ENCODE data around the gene POLR2L. TPM values are rescaled to one million over a fixed set of nuclear protein-coding genes. Genes with fewer than 3 reads are reported as not detected.
A peak's percentile ranks its signal among the peaks of the same experiment; 100 is the strongest.

The POLR2L gene
- total RNA-seq, 4 donors from 2014 or later = 71.7 to 140 (median 110) TPM

- Histone ChIP-seq H3K36me3 (peaks cover 0 to 41% (median 7%) of the 10 kb centered on the region in 3 donors), H3K9me3 (no peaks in the 10 kb centered on the region), H3K4me3 (peak overlapping the region; percentile 69 to 95 (median 79)), H3K27me3 (peaks cover 0 to 4% of the 10 kb centered on the region in 2 donors), H3K27ac (peak overlapping the region; percentile 92 to 98 (median 94)), H3K4me1 (peaks cover 0 to 81% (median 53%) of the 10 kb centered on the region in 4 donors)
- DNase-seq (ENCODE audit: low spot score in 2 of 2) = no peak
- 1 to 5% methylated on average over 7 to 53 of the region's 53 CpGs for WGBS, 2 donors
- TF ChIP-seq EP300 (IDR thresholded peaks at IDR 0.05) = no peak
- TF ChIP-seq CTCF (IDR thresholded peaks at IDR 0.05) = no peak
- no peak for TF ChIP-seq POLR2A (IDR thresholded peaks at IDR 0.05)
These were observed 881 bp upstream of the POLR2L start for GRCh38 chr11:843086-843734.

GRCh38 chr11:841981-842369 is 354 bp downstream of the POLR2L start:
- Histone ChIP-seq H3K27ac (peak overlapping the region; percentile 92 to 98 (median 94)), H3K4me3 (peak overlapping the region; percentile 69 to 95 (median 79)), H3K27me3 (no peaks in the 10 kb centered on the region), H3K9me3 (no peaks in the 10 kb centered on the region), H3K4me1 (peaks cover 0 to 76% (median 47%) of the 10 kb centered on the region in 4 donors), H3K36me3 (peaks cover 0 to 43% (median 7%) of the 10 kb centered on the region in 3 donors)
- no peak for DNase-seq (ENCODE audit: low spot score in 2 of 2)
- TF ChIP-seq CTCF (IDR thresholded peaks at IDR 0.05) = no peak
- 0% methylated on average over 13 to 25 of the region's 27 CpGs for WGBS, 2 donors

- no peak for DNase-seq (ENCODE audit: low spot score in 2 of 2)
- Histone ChIP-seq H3K36me3 (peaks cover 0 to 55% (median 7%) of the 10 kb centered on the region in 3 donors), H3K27me3 (no peaks in the 10 kb centered on the region), H3K4me1 (peaks cover 0 to 74% (median 38%) of the 10 kb centered on the region in 4 donors), H3K27ac (peak overlapping the region in 3 of 4 donors; percentile 3 to 93 (median 55)), H3K4me3 (no peak overlapping the region), H3K9me3 (no peaks in the 10 kb centered on the region)
- TF ChIP-seq POLR2A (IDR thresholded peaks at IDR 0.05) (no peak), CTCF (IDR thresholded peaks at IDR 0.05) (no peak), EP300 (IDR thresholded peaks at IDR 0.05) (no peak)
- 74 to 77% methylated on average over 15 to 20 of the region's 25 CpGs for WGBS, 2 donors
These were observed 2.3 kb downstream of the POLR2L start for GRCh38 chr11:839875-840617.

- no peak for TF ChIP-seq EP300 (IDR thresholded peaks at IDR 0.05)
- TF ChIP-seq POLR2A (IDR thresholded peaks at IDR 0.05) = no peak
- TF ChIP-seq CTCF (IDR thresholded peaks at IDR 0.05) = no peak
- WGBS, 2 donors = 73 to 87% methylated on average over 3 to 4 of the region's 5 CpGs
- Histone ChIP-seq H3K36me3 (peaks cover 0 to 55% (median 7%) of the 10 kb centered on the region in 3 donors), H3K9me3 (no peaks in the 10 kb centered on the region), H3K4me3 (no peak overlapping the region), H3K27ac (peak overlapping the region in 1 of 4 donors; percentile 48), H3K27me3 (no peaks in the 10 kb centered on the region), H3K4me1 (peaks cover 0 to 74% (median 41%) of the 10 kb centered on the region in 4 donors)
- DNase-seq (ENCODE audit: low spot score in 2 of 2) = no peak
These were observed 3.1 kb downstream of the POLR2L start for GRCh38 chr11:839280-839623.
